NB4 (cell line): ENCODE results near the gene RPEL1.

Source experiments
- CTCF ChIP-seq: IDR thresholded peaks from one replicate; pipeline ENCODE4 v1.5.1; 2012; ENCODE audit warnings: low read depth, low read length
- POLR2A ChIP-seq: IDR thresholded peaks from 2 replicates; pipeline ENCODE4 v1.6.1; 2011; ENCODE audit warnings: mild to moderate bottlenecking; ENCODE audit not compliant: insufficient read length; ENCODE audit errors: extremely low read depth
- TF ChIP-seq, protein P1 (sequence below): IDR thresholded peaks from 2 replicates; pipeline ENCODE4 v1.6.1; 2011; ENCODE audit warnings: low read depth, low read length

DNA sequence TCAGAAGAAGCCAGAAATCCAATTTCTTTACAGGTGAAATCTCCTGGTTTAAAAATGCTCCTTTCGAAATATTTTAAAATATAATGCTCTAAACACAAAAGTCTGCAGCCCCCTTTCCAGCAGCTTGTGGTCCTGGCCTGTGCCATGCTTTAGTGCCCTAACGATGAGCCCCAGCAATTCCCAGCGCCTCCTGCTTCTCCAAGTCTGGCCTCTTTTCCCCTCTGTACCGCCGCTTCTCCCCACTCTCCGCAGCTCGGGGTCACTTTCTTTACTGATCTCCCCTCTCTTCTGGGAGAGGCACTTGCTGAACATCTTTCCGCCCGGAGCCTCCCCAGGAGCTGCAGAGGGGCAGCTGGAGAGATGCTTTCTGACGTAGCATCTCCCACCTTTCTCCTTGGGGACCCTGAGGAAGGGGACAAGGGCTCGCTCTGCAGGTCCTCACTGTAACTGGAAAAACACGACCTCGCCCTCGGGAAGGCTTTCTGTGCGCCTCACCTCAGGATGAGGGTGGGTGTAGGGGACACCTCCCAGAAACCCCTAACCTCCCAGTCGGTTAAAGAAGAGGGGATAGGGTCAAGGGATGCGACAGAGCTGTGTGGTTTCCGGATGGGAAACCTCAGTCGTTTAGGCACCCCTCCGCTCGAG is 30.7 kb downstream of the RPEL1 start:
- TF ChIP-seq CTCF = no peak
- TF ChIP-seq, protein P1, sequence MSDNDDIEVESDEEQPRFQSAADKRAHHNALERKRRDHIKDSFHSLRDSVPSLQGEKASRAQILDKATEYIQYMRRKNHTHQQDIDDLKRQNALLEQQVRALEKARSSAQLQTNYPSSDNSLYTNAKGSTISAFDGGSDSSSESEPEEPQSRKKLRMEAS = no peak
- no peak for TF ChIP-seq POLR2A
